GM20000 (cell line): ENCODE results near the gene MPP2.

Source experiments
- DNase-seq: peaks from one replicate; pipeline ENCODE4 v3.0.0; 2012; ENCODE audit warnings: low spot score
- CTCF ChIP-seq: IDR thresholded peaks from 2 replicates; pipeline ENCODE4 v1.5.1; 2012; ENCODE audit warnings: mild to moderate bottlenecking, control low read depth; ENCODE audit errors: extremely low read depth, missing control alignments

MPP2 gene

DNA sequence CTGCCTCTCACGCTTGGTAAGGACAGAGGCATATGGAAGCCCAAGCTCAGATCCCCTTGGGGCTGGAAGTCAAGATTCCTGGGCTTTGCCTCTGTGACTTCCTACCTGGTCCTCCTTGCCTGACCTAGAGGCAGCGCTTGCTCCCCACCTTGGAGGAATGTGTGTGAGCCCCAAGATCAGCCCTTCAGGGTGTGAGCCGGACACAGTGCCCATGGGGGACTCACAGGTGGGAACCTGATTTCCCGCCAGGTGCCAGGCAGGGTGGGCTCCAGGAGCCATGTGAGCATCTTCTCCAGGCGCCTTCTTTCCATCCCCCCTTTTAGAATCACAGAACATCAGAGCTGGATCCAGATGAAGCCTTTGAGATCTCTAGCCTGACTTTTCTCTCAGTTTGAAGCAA is 50.2 kb downstream of the MPP2 start:
- no peak for TF ChIP-seq CTCF
- DNase-seq: no peak

GRCh38 chr17:43856141-43856540 is 51.2 kb downstream of the MPP2 start:
- TF ChIP-seq CTCF: no peak
- no peak for DNase-seq

- no peak for DNase-seq
- TF ChIP-seq CTCF: no peak
These were observed 52.3 kb downstream of the MPP2 start for GRCh38 chr17:43855061-43855460.

DNA sequence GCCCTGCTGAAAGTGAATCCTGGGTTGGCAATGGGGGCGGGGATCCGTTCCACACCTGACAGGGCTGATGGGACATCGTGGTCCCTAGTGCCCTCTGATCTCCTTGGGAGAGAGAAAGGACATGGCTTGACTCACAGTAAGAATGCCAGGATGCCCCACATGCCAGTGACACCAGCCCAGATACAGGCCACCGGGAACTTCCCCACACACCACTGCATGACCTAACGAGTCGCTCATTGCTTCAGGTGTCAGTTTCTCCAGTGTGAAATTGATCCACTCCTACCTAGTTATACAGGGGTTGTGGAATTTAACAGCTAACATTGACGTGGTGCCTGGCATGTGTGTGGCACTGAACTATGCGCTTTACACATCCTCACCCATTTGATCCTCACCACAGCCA is 52.8 kb downstream of the MPP2 start:
- TF ChIP-seq CTCF: no peak
- DNase-seq: no peak

DNA sequence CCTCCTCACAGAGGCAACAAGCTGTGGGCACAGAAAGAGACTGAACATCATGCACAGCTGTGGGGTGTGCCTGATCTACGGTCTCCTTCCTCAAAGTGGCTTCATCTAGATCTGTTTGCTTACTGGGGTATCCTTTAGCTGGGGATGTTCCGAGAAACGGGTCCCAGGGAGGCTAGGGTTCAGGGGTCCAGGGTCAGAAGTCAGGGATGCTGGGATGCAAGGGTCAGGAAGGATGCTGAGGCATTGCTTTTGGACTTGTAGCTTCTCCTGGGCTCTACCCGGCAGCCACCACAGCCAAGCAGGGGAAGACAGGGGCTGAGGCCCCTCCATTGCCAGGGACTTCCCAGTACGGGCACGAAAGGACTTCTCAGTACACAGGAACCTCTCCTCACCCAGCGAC is 53.8 kb downstream of the MPP2 start:
- no peak for TF ChIP-seq CTCF
- DNase-seq: no peak

- TF ChIP-seq CTCF: no peak
- DNase-seq: no peak
These were observed 54.8 kb downstream of the MPP2 start for GRCh38 chr17:43852571-43852970.

GRCh38 chr17:43849116-43849515 is 58.2 kb downstream of the MPP2 start:
- no peak for DNase-seq
- TF ChIP-seq CTCF: no peak
